ENCODE measurements around the gene CAND2.

CAND2 gene

DNA sequence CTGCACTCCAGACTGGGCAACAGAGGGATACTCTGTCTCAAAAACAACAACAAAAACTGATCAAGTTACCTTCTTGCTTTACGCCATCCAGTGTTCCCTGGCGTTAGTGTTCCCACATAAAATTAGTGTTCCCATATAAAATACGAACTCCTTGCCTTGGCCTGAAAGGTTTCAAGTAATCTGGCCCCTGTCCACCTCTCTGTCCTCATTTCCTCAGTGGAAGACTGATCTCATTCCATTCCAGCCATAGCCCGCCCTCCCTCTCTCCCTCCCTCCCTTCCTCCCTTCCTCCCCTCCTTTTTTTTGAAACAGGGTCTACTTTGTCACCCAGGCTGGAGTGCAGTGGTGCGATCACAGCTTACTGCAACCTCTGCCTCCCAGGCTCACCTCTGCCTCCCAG, 2.8 kb upstream of the CAND2 start:
- Histone ChIP-seq H3K4me3 (ENCODE audit: severe bottlenecking) (no peak overlapping the region), H3K27ac (ENCODE audit: poor library complexity, severe bottlenecking) (no peak overlapping the region), H3K9me3 (ENCODE audit: severe bottlenecking) (no peaks in the 10 kb centered on the region), H3K27me3 (ENCODE audit: insufficient read depth, poor library complexity, severe bottlenecking) (no peaks in the 10 kb centered on the region), H3K36me3 (ENCODE audit: low read depth) (no peaks in the 10 kb centered on the region), H3K4me1 (ENCODE audit: insufficient read depth, poor library complexity, severe bottlenecking) (no peaks in the 10 kb centered on the region)
- no peak for ATAC-seq (ENCODE audit: low read depth)
- no peak for DNase-seq (ENCODE audit: low spot score)
- TF ChIP-seq, protein P1, sequence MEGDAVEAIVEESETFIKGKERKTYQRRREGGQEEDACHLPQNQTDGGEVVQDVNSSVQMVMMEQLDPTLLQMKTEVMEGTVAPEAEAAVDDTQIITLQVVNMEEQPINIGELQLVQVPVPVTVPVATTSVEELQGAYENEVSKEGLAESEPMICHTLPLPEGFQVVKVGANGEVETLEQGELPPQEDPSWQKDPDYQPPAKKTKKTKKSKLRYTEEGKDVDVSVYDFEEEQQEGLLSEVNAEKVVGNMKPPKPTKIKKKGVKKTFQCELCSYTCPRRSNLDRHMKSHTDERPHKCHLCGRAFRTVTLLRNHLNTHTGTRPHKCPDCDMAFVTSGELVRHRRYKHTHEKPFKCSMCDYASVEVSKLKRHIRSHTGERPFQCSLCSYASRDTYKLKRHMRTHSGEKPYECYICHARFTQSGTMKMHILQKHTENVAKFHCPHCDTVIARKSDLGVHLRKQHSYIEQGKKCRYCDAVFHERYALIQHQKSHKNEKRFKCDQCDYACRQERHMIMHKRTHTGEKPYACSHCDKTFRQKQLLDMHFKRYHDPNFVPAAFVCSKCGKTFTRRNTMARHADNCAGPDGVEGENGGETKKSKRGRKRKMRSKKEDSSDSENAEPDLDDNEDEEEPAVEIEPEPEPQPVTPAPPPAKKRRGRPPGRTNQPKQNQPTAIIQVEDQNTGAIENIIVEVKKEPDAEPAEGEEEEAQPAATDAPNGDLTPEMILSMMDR (IDR thresholded peaks at IDR 0.05; ENCODE audit: poor library complexity, severe bottlenecking) = no peak

DNA sequence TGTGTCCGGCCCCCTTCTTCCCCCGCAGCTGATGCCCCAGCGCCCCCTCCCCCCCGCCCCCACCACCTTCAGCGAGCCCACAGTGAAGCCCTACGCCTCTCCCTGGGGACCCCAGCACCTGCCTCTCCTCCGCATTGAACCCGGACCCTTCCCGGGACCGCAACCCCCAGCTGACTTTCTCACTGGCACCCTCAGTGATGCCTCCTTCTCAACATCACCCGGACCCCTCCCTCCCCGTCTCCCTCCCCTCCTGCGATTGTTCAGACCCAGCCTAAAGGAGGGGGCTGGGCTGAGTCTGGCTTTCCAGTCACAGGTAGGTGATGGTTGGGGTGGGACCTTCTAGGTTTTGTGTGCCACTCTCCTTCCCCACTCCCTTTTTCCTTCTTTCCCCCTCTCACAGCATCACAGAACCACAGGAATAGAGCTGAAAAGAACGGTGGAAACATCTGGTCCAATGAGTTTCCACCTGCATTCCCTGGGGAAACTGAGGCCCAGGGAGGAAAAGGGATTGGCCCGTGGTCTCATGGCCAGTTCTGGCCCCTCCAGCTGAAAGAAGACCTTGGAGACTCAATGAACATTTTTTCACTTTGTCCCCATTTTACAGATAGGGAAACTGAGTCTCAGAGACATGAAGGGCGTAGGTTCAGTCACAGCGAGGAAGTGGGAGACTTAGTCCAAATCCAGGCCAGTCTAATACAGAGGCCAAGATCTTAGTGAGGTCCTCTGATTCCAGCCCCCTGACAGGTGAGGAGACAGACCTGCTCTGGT, 828 bp downstream of the CAND2 start:
- no peak overlapping the region for H3K4me3 ChIP-seq (ENCODE audit: severe bottlenecking)
- TF ChIP-seq, protein P1 (IDR thresholded peaks at IDR 0.05; ENCODE audit: poor library complexity, severe bottlenecking) = no peak
- H3K27ac ChIP-seq (ENCODE audit: poor library complexity, severe bottlenecking) = no peak overlapping the region
- no peaks in the 10 kb centered on the region for H3K36me3 ChIP-seq (ENCODE audit: low read depth)
- H3K4me1 ChIP-seq (ENCODE audit: insufficient read depth, poor library complexity, severe bottlenecking) = no peaks in the 10 kb centered on the region
- no peaks in the 10 kb centered on the region for H3K9me3 ChIP-seq (ENCODE audit: severe bottlenecking)
- no peaks in the 10 kb centered on the region for H3K27me3 ChIP-seq (ENCODE audit: insufficient read depth, poor library complexity, severe bottlenecking)
- ATAC-seq (ENCODE audit: low read depth) (no peak), DNase-seq (ENCODE audit: low spot score) (no peak)

DNA sequence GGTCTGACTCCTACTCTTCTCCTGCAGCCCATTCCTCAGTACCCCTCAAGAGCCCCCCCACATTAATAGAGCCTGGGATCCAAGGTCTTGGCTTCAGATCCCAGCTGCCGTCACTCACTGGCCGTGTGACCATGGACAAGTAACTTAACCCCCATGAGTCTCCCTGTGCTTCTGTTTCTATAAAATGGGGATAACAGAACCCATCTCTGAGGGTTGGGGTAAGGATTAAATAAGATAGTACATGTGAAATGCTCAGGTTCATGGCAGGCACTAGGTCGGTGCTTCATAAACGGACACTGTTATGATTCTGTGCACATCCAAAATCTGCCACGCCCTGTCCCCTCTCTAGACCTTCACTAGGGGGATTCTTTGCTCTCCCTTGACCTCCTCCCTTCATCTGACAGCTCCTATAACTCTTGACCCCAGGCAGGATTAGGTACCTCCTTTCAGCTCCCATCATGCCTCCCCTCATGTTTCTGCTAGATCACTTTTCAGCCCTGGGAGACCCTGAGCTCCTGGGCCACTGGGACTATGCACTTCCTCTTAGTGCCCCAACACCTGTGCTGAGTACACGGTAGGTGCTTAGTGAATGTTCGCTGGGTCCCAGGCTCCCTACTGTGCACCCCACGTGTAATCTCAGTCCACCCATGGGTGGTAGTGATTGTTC, 1.5 kb downstream of the CAND2 start:
- ATAC-seq (ENCODE audit: low read depth) (no peak), DNase-seq (ENCODE audit: low spot score) (no peak)
- H3K4me3 ChIP-seq (ENCODE audit: severe bottlenecking) = no peak overlapping the region
- TF ChIP-seq, protein P1 (IDR thresholded peaks at IDR 0.05; ENCODE audit: poor library complexity, severe bottlenecking) = no peak
- H3K4me1 ChIP-seq (ENCODE audit: insufficient read depth, poor library complexity, severe bottlenecking) = no peaks in the 10 kb centered on the region
- H3K36me3 ChIP-seq (ENCODE audit: low read depth) = no peaks in the 10 kb centered on the region
- H3K27ac ChIP-seq (ENCODE audit: poor library complexity, severe bottlenecking) = no peak overlapping the region
- no peaks in the 10 kb centered on the region for H3K27me3 ChIP-seq (ENCODE audit: insufficient read depth, poor library complexity, severe bottlenecking)
- H3K9me3 ChIP-seq (ENCODE audit: severe bottlenecking) = no peaks in the 10 kb centered on the region

DNA sequence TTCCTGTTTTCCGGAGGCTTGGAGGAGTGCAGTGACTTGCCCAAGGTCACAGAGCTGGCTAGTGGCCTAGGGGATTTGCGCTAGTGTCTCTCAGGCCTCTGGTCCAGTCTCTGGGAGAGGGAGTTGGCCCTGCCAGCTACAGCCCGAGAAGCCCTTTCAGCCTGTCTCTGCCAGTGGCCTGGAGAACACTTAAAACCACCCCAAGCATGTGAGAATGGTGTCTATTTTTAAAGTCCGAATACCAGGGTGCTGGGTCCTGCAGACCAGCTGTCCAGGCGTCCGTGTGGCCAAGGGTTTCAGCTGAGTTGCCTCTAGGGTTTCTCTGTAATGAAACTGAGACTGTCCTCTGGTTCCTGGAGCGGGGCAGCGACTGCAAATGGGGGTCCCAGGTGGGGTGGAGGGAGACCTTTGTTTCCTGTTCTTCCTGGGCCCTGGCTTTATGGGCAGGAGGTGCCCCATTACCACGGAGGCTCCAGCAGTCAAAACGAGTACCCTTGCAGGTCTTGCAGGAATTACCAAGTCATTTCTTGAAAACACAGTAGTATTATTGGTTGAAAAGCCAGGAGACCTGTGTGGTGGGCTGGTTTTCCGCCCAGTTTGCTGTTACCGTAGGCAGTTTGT, 2.2 kb downstream of the CAND2 start:
- Histone ChIP-seq H3K9me3 (ENCODE audit: severe bottlenecking) (no peaks in the 10 kb centered on the region), H3K27ac (ENCODE audit: poor library complexity, severe bottlenecking) (no peak overlapping the region), H3K27me3 (ENCODE audit: insufficient read depth, poor library complexity, severe bottlenecking) (no peaks in the 10 kb centered on the region), H3K4me3 (ENCODE audit: severe bottlenecking) (no peak overlapping the region), H3K4me1 (ENCODE audit: insufficient read depth, poor library complexity, severe bottlenecking) (no peaks in the 10 kb centered on the region), H3K36me3 (ENCODE audit: low read depth) (no peaks in the 10 kb centered on the region)
- DNase-seq (ENCODE audit: low spot score) = no peak
- TF ChIP-seq, protein P1 (IDR thresholded peaks at IDR 0.05; ENCODE audit: poor library complexity, severe bottlenecking) = no peak
- ATAC-seq (ENCODE audit: low read depth) = no peak

Data from RWPE2 (cell line).